ENCODE results near the gene CWC27. TPM values are rescaled to one million over a fixed set of nuclear protein-coding genes. Genes with fewer than 3 reads are reported as not detected.

The CWC27 gene
- polyA plus RNA-seq, 1 of the 3 experiments (the other 2 are of a cell fraction) = 6.6 TPM

- TF ChIP-seq MXI1 (IDR thresholded peaks at IDR 0.05; ENCODE audit: low read depth, low read length) (no peak), JUND (IDR thresholded peaks at IDR 0.05) (no peak), CHD2 (IDR thresholded peaks at IDR 0.05; ENCODE audit: low read length, partially characterized antibody) (no peak), REST (IDR thresholded peaks at IDR 0.05; ENCODE audit: low read depth, low read length) (no peak), RAD21 (IDR thresholded peaks at IDR 0.05; ENCODE audit: low read length) (no peak), EZH2phosphoT487 (IDR thresholded peaks at IDR 0.05; ENCODE audit: borderline replicate concordance, low read depth) (no peak)
- Histone ChIP-seq H3F3A (replicated peaks; ENCODE audit: insufficient read depth) (no peaks in the 10 kb centered on the region), H2AFZ (ENCODE audit: low read depth) (peak overlapping the region; percentile 88), H4K20me1 (ENCODE audit: insufficient read depth) (no peaks in the 10 kb centered on the region), H3K4me3 (ENCODE audit: low read depth in 2 of 2, low read length in 1 of 2) (peak overlapping the region; percentile 97 to 98), H3K27me3 (ENCODE audit: insufficient read depth) (no peaks in the 10 kb centered on the region), H3K9me2 (no peaks in the 10 kb centered on the region), H3K4me1 (ENCODE audit: control insufficient read depth in 1 of 2, insufficient read depth in 2 of 2, low read depth in 1 of 2, low read length in 1 of 2) (peaks cover 5 to 17% of the 10 kb centered on the region in 2 experiments; a peak in 3 of 4 replicates), H3K4me2 (peak overlapping the region; percentile 87), H3K79me2 (ENCODE audit: insufficient read depth) (peaks cover 85% of the 10 kb centered on the region), H3K9me3 (no peaks in the 10 kb centered on the region), H3K27ac (ENCODE audit: low read depth in 2 of 2, low read length in 1 of 2) (peak overlapping the region; percentile 69 to 96), H3K9ac (peak overlapping the region; percentile 84), H3K36me3 (replicated peaks in 1 of 2; ENCODE audit: control insufficient read depth in 1 of 2, insufficient read depth in 2 of 2, low read length in 1 of 2) (peaks cover 8 to 27% of the 10 kb centered on the region in 2 experiments)
- CTCF ChIA-PET = interaction anchor here (1.1 to 2.8 kb wide), 4 partner anchors 14 to 715 kb away, joined by 3 to 12 read pairs (median 4); no protein-coding TSS in a partner anchor
- POLR2A ChIA-PET = no interaction called here
- 0% methylated on average over 10 of the region's 10 CpGs for WGBS (ENCODE audit: low lambda C conversion rate)
- no peak for DNase-seq
Observed at GRCh38 chr5:64767959-64768357, 772 bp upstream of the CWC27 start.

- Histone ChIP-seq H3K9me3 (no peaks in the 10 kb centered on the region), H3K4me2 (peak overlapping the region; percentile 87), H3K27me3 (ENCODE audit: insufficient read depth) (no peaks in the 10 kb centered on the region), H2AFZ (ENCODE audit: low read depth) (no peak overlapping the region; the same call in 1 of the 2 replicates), H3K36me3 (replicated peaks in 1 of 2; ENCODE audit: control insufficient read depth in 1 of 2, insufficient read depth in 2 of 2, low read length in 1 of 2) (peaks cover 0 to 15% of the 10 kb centered on the region in 2 experiments), H3K79me2 (ENCODE audit: insufficient read depth) (peaks cover 67% of the 10 kb centered on the region), H4K20me1 (ENCODE audit: insufficient read depth) (no peaks in the 10 kb centered on the region), H3K4me3 (ENCODE audit: low read depth in 2 of 2, low read length in 1 of 2) (peak overlapping the region; percentile 97 to 98), H3K27ac (ENCODE audit: low read depth in 2 of 2, low read length in 1 of 2) (no peak overlapping the region), H3K4me1 (ENCODE audit: control insufficient read depth in 1 of 2, insufficient read depth in 2 of 2, low read depth in 1 of 2, low read length in 1 of 2) (peaks cover 5 to 17% of the 10 kb centered on the region in 2 experiments; a peak in 3 of 4 replicates), H3F3A (replicated peaks; ENCODE audit: insufficient read depth) (no peaks in the 10 kb centered on the region), H3K9me2 (no peaks in the 10 kb centered on the region), H3K9ac (peak overlapping the region; percentile 84)
- ChIA-PET POLR2A (no interaction called here), CTCF (interaction anchor here (0.7 to 2.8 kb wide), 3 partner anchors 14 to 119 kb away, joined by 3 to 12 read pairs (median 4); no protein-coding TSS in a partner anchor)
- TF ChIP-seq SMC3 (IDR thresholded peaks at IDR 0.05; ENCODE audit: low read depth, low read length) (no peak), SIN3A (IDR thresholded peaks at IDR 0.05; ENCODE audit: borderline replicate concordance, low read depth, low read length) (no peak), EP300 (IDR thresholded peaks at IDR 0.05; ENCODE audit: borderline replicate concordance in 1 of 2, low read depth in 1 of 2, low read length in 1 of 2) (no peak), FOSL2 (IDR thresholded peaks at IDR 0.05; ENCODE audit: borderline replicate concordance, low read depth) (no peak)
- no peak for DNase-seq
Observed at GRCh38 chr5:64769855-64770254, 1.1 kb downstream of the CWC27 start.

All from SK-N-SH (cell line).